H9 (cell line): ENCODE data around the gene GRID1. TPM values are rescaled to one million over a fixed set of nuclear protein-coding genes. Genes with fewer than 3 reads are reported as not detected.

Source experiments
- DNase-seq: peaks from one replicate; pipeline ENCODE4 v3.0.0-alpha.2; 2017
- H2AFZ ChIP-seq: one replicate; pipeline ENCODE4 v1.6.1; 2013; ENCODE audit warnings: mild to moderate bottlenecking, low read length, control low read depth, moderate library complexity
- H2AK5ac ChIP-seq: 2 replicates; pipeline ENCODE4 v1.6.1; 2013; ENCODE audit warnings: low read length, control low read depth, mixed read lengths; ENCODE audit not compliant: insufficient read length
- H2BK120ac ChIP-seq: one replicate; pipeline ENCODE4 v1.6.1; 2013; ENCODE audit warnings: low read depth, mild to moderate bottlenecking, low read length, control low read depth, inconsistent platforms; ENCODE audit not compliant: poor library complexity, severe bottlenecking
- H2BK12ac ChIP-seq: 2 replicates; pipeline ENCODE4 v1.6.1; 2013; ENCODE audit warnings: low read length, control low read depth, mixed read lengths, low read depth; ENCODE audit not compliant: insufficient read length
- H2BK15ac ChIP-seq: 2 replicates; pipeline ENCODE4 v1.6.1; 2013; ENCODE audit warnings: low read depth, low read length, control low read depth
- H2BK20ac ChIP-seq: one replicate; pipeline ENCODE4 v1.6.1; 2013; ENCODE audit warnings: low read depth, mild to moderate bottlenecking, low read length, control low read depth, inconsistent platforms; ENCODE audit not compliant: poor library complexity, severe bottlenecking
- H2BK5ac ChIP-seq: 2 replicates; pipeline ENCODE4 v1.6.1; 2013; ENCODE audit warnings: low read length, control low read depth, mixed read lengths; ENCODE audit not compliant: insufficient read length
- H3K14ac ChIP-seq: 2 replicates; pipeline ENCODE4 v1.6.1; 2013; ENCODE audit warnings: low read length, control low read depth; ENCODE audit not compliant: insufficient read depth
- H3K18ac ChIP-seq: 2 replicates; pipeline ENCODE4 v1.6.1; 2013; ENCODE audit warnings: low read depth, mild to moderate bottlenecking, mixed read lengths, low read length, control low read depth; ENCODE audit not compliant: insufficient read length
- H3K23ac ChIP-seq: 2 replicates; pipeline ENCODE4 v1.6.1; 2013; ENCODE audit warnings: low read length, control low read depth, mixed read lengths, low read depth; ENCODE audit not compliant: insufficient read length
- H3K23me2 ChIP-seq: 2 replicates; pipeline ENCODE4 v1.6.1; 2013; ENCODE audit warnings: low read depth, mild to moderate bottlenecking, mixed read lengths, low read length, control low read depth; ENCODE audit not compliant: insufficient read length, poor library complexity, severe bottlenecking
- H3K27ac ChIP-seq: 2 replicates; pipeline ENCODE4 v1.5.1; 2013; ENCODE audit warnings: low read length, control low read depth, mixed read lengths, low read depth; ENCODE audit not compliant: insufficient read length
- H3K27me3 ChIP-seq: 2 replicates; pipeline ENCODE4 v1.6.1; 2013; ENCODE audit warnings: low read length, control low read depth, inconsistent platforms; ENCODE audit not compliant: insufficient read depth
- H3K4ac ChIP-seq: 2 replicates; pipeline ENCODE4 v1.6.1; 2013; ENCODE audit warnings: low read depth, mild to moderate bottlenecking, control low read depth, inconsistent platforms, low read length, moderate library complexity
- H3K4me1 ChIP-seq: 2 replicates; pipeline ENCODE4 v1.6.1; 2013; ENCODE audit warnings: low read length, control low read depth, inconsistent platforms; ENCODE audit not compliant: insufficient read depth
- H3K4me2 ChIP-seq: 2 replicates; pipeline ENCODE4 v1.6.1; 2013; ENCODE audit warnings: low read length, control low read depth, mixed read lengths; ENCODE audit not compliant: insufficient read length, insufficient read depth
- H3K56ac ChIP-seq: 2 replicates; pipeline ENCODE4 v1.6.1; 2013; ENCODE audit warnings: low read depth, mild to moderate bottlenecking, mixed read lengths, low read length, control low read depth; ENCODE audit not compliant: insufficient read length
- H3K79me1 ChIP-seq: 2 replicates; pipeline ENCODE4 v1.6.1; 2013; ENCODE audit warnings: low read depth, mild to moderate bottlenecking, moderate library complexity, low read length, control low read depth, inconsistent platforms; ENCODE audit not compliant: insufficient read depth, poor library complexity, severe bottlenecking
- H3K79me2 ChIP-seq: 2 replicates; pipeline ENCODE4 v1.6.1; 2013; ENCODE audit warnings: low read length, control low read depth, inconsistent platforms; ENCODE audit not compliant: insufficient read depth
- H3K9ac ChIP-seq: 2 replicates; pipeline ENCODE4 v1.6.1; 2013; ENCODE audit warnings: low read length, control low read depth, mixed read lengths; ENCODE audit not compliant: insufficient read length; ENCODE audit errors: extremely low read depth
- H3K9me3 ChIP-seq: one replicate; pipeline ENCODE4 v1.6.1; 2013; ENCODE audit warnings: low read depth, low read length, inconsistent platforms; ENCODE audit not compliant: control insufficient read depth
- H3T11ph ChIP-seq: one replicate; pipeline ENCODE4 v1.6.1; 2013; ENCODE audit warnings: mild to moderate bottlenecking, low read length, control low read depth, inconsistent platforms
- H4K20me1 ChIP-seq: one replicate; pipeline ENCODE4 v1.6.1; 2013; ENCODE audit not compliant: control insufficient read depth, insufficient read length, insufficient read depth
- H4K5ac ChIP-seq: 2 replicates; pipeline ENCODE4 v1.6.1; 2013; ENCODE audit warnings: low read depth, mild to moderate bottlenecking, mixed read lengths, low read length, control low read depth; ENCODE audit not compliant: insufficient read length
- H4K8ac ChIP-seq: replicated peaks from 2 replicates; pipeline ENCODE4 v1.6.1; 2013; ENCODE audit warnings: low read length, control low read depth, mixed read lengths, low read depth; ENCODE audit not compliant: insufficient read length
- H4K91ac ChIP-seq: 2 replicates; pipeline ENCODE4 v1.6.1; 2013; ENCODE audit warnings: low read depth, mild to moderate bottlenecking, moderate library complexity, mixed read lengths, low read length, control low read depth; ENCODE audit not compliant: insufficient read length
- H3K27ac Mint-ChIP-seq, 3 experiments: 2 replicates in 2 of 3; 3 replicates in 1 of 3; pipeline ENCODE4 v1.8.0; 2020 to 2021; ENCODE audit warnings: mixed read lengths in 3 of 3, mild to moderate bottlenecking in 1 of 3, moderate library complexity in 1 of 3
- H3K27me3 Mint-ChIP-seq: 2 replicates; pipeline ENCODE4 v1.8.0; 2021; ENCODE audit warnings: low read depth, mild to moderate bottlenecking, moderate library complexity, mixed read lengths
- H3K36me3 Mint-ChIP-seq, 3 experiments: 2 replicates in 2 of 3; 3 replicates in 1 of 3; pipeline ENCODE4 v1.8.0; 2020 to 2021; ENCODE audit warnings: low read depth in 3 of 3, mixed read lengths in 3 of 3; ENCODE audit not compliant: insufficient read depth in 1 of 3
- H3K4me1 Mint-ChIP-seq, 2 experiments: 2 replicates each; pipeline ENCODE4 v1.8.0; 2020; ENCODE audit warnings: mixed read lengths in 2 of 2
- H3K4me3 Mint-ChIP-seq, 2 experiments: 2 replicates in 1 of 2; 3 replicates in 1 of 2; pipeline ENCODE4 v1.8.0; 2020 to 2021; ENCODE audit warnings: mild to moderate bottlenecking in 2 of 2, mixed read lengths in 2 of 2, moderate library complexity in 1 of 2
- H3K9me3 Mint-ChIP-seq, 2 experiments: 2 replicates in 1 of 2; 3 replicates in 1 of 2; pipeline ENCODE4 v1.8.0; 2020; ENCODE audit warnings: mild to moderate bottlenecking in 2 of 2, mixed read lengths in 2 of 2, moderate library complexity in 1 of 2
- WGBS: extraction: QIAGEN DNeasy Blood & Tissue Kit; methylation state at CpG from one replicate; pipeline ENCODE4 v1.1.7; 2013; ENCODE audit warnings: missing lambda C conversion rate, low lambda C conversion rate, mixed read lengths; ENCODE audit not compliant: insufficient read length; ENCODE audit errors: extremely low coverage; 5-methylcytosine and 5-hydroxymethylcytosine counted together
- total RNA-seq: library from RNA; stranded (reverse); gene quantifications from 2 replicates; pipeline ENCODE4 v1.2.1, GENCODE V29; 2021
- TF ChIP-seq, protein P1 (sequence below): fragments of 200-600 bp; sonication (generic); conservative IDR thresholded peaks from 3 replicates; pipeline ENCODE4 v1.8.0; 2021; ENCODE audit warnings: antibody characterized with exemption, mild to moderate bottlenecking

The GRID1 gene
- total RNA-seq, 1 experiment from 2014 or later = 0.35 TPM

DNA sequence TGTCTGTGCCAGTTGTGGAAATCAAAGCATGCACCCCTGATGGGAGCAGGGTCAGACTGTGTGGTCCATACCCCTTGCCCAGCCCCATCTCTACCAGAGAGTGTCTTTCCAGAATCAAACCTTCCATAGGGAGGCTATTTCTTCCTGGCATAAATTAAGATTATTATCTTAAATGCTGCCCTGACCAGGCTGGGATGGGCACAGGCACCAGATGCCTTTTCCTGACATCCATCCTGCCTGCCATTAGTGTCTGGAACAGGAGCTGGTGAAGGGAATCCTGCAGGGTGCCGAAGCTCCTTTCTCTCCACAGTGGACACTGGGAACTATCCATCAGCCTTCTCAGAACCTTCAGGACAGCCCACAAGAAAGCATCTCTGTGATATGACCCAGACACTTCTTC is 296.3 kb downstream of the GRID1 start:
- Histone ChIP-seq H3K56ac (no peak overlapping the region), H3K9ac (no peak overlapping the region), H3K4me1 (no peaks in the 10 kb centered on the region), H3T11ph (no peak overlapping the region), H4K8ac (no peak overlapping the region), H3K18ac (no peak overlapping the region), H2BK120ac (no peak overlapping the region), H3K23me2 (no peaks in the 10 kb centered on the region), H3K14ac (no peak overlapping the region), H4K20me1 (no peaks in the 10 kb centered on the region), H3K23ac (no peak overlapping the region), H4K5ac (no peak overlapping the region), H4K91ac (no peak overlapping the region), H2AK5ac (no peak overlapping the region), H3K79me2 (no peaks in the 10 kb centered on the region), H2BK15ac (no peak overlapping the region), H3K27ac (no peak overlapping the region), H3K4me2 (no peak overlapping the region), H3K27me3 (no peaks in the 10 kb centered on the region), H2BK20ac (no peak overlapping the region), H2BK12ac (no peak overlapping the region), H3K9me3 (no peaks in the 10 kb centered on the region), H2AFZ (no peak overlapping the region), H2BK5ac (no peak overlapping the region), H3K4ac (no peak overlapping the region), H3K79me1 (no peaks in the 10 kb centered on the region)
- no peaks in the 10 kb centered on the region for H3K9me3 Mint-ChIP-seq
- no peaks in the 10 kb centered on the region; a peak in 1 of 7 replicates for H3K36me3 Mint-ChIP-seq
- H3K4me3 Mint-ChIP-seq = no peak overlapping the region
- DNase-seq = no peak
- no CpG with 5 or more reads among the region's 1 CpG for WGBS
- H3K27me3 Mint-ChIP-seq = peaks cover 2% of the 10 kb centered on the region
- H3K4me1 Mint-ChIP-seq = 0 out of 4 replicates have a peak, but pooled peaks cover 0 to under 1% of the 10 kb centered on the region in 2 experiments
- TF ChIP-seq, protein P1, sequence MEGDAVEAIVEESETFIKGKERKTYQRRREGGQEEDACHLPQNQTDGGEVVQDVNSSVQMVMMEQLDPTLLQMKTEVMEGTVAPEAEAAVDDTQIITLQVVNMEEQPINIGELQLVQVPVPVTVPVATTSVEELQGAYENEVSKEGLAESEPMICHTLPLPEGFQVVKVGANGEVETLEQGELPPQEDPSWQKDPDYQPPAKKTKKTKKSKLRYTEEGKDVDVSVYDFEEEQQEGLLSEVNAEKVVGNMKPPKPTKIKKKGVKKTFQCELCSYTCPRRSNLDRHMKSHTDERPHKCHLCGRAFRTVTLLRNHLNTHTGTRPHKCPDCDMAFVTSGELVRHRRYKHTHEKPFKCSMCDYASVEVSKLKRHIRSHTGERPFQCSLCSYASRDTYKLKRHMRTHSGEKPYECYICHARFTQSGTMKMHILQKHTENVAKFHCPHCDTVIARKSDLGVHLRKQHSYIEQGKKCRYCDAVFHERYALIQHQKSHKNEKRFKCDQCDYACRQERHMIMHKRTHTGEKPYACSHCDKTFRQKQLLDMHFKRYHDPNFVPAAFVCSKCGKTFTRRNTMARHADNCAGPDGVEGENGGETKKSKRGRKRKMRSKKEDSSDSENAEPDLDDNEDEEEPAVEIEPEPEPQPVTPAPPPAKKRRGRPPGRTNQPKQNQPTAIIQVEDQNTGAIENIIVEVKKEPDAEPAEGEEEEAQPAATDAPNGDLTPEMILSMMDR = no peak
- no peak overlapping the region for H3K27ac Mint-ChIP-seq
